ENCODE results near the gene CDK15.

GRCh38 chr2:201919308-201919634 lies 112.9 kb downstream of the CDK15 start:
- no peak for TF ChIP-seq POLR2AphosphoS5 (IDR thresholded peaks at IDR 0.05; ENCODE audit: low read depth, low read length)
- no peak for TF ChIP-seq POLR2A (IDR thresholded peaks at IDR 0.05; ENCODE audit: low read depth, low read length)
